Panc1 (cell line): ENCODE measurements around the gene MYADM.

Source experiments
- POLR2AphosphoS5 ChIP-seq: IDR thresholded peaks from 2 replicates; pipeline ENCODE4 v1.6.1; 2012; ENCODE audit warnings: mild to moderate bottlenecking, low read depth, low read length, moderate library complexity
- TCF7L2 ChIP-seq: IDR thresholded peaks from 2 replicates; pipeline ENCODE4 v1.6.1; 2011; ENCODE audit warnings: mild to moderate bottlenecking, low read depth, low read length, inconsistent platforms
- TF ChIP-seq, protein P1 (sequence below): fragments of 450-650 bp; IDR thresholded peaks from 2 replicates; pipeline ENCODE4 v1.5.1; 2017; ENCODE audit warnings: mild to moderate bottlenecking

DNA sequence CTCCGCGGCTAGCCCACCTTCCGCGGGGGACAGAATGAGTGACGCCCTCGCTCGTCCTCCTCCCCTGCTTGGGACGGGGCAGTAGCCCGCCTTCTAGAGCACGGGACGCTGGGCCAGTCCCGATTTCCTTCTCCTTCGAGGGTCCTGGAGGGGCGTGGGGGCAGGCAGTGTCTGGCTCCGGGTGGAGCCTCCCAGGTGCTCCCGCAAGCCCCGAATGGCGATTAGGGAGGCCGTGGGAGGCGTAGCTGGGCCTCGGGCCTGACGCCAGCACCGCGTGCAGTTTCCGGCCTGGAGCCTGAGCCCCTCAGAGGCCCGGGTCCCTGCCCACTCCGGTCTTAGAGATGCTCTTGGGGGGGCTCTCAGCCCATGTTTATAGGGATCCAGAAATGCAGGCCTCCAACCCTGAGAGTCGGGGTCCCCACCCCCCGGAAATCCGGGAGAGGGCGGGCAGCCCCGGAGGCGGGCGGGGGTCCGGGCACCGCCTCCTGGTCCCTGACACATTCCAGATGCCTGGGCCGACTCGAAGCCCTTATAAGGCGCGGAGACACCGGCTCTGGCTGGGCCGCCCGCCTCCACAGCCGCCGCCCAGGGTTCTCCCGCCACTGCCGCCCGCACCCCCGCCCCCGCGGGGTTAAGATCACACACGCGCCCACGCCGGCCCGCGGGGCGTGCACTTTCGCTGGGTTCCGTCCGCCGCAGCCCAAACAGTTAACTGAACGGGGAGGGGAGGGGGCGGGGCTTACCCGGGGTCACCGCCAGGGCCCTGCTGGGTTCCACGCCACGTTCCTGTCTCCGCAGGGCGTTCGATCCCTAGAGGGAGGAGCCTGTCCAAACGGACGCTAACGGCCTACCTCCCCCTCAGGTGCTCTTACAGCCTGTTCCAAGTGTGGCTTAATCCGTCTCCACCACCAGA, 1.5 kb downstream of the MYADM start:
- TF ChIP-seq, protein P1, sequence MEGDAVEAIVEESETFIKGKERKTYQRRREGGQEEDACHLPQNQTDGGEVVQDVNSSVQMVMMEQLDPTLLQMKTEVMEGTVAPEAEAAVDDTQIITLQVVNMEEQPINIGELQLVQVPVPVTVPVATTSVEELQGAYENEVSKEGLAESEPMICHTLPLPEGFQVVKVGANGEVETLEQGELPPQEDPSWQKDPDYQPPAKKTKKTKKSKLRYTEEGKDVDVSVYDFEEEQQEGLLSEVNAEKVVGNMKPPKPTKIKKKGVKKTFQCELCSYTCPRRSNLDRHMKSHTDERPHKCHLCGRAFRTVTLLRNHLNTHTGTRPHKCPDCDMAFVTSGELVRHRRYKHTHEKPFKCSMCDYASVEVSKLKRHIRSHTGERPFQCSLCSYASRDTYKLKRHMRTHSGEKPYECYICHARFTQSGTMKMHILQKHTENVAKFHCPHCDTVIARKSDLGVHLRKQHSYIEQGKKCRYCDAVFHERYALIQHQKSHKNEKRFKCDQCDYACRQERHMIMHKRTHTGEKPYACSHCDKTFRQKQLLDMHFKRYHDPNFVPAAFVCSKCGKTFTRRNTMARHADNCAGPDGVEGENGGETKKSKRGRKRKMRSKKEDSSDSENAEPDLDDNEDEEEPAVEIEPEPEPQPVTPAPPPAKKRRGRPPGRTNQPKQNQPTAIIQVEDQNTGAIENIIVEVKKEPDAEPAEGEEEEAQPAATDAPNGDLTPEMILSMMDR, result no peak
- TF ChIP-seq POLR2AphosphoS5, result peak; percentile 78
- peak; percentile 53; the same call in 1 of the 2 replicates for TF ChIP-seq TCF7L2
